Gastrocnemius medialis (tissue), 4 donors: Measurements from ENCODE around the gene AKAP13. TPM values are rescaled to one million over a fixed set of nuclear protein-coding genes. Genes with fewer than 3 reads are reported as not detected.
A peak's percentile ranks its signal among the peaks of the same experiment; 100 is the strongest.

Experiments used
- ATAC-seq, 2 donors: fragments of 150-250 bp; one replicate each; pipeline ENCODE4 v1.9.1; 2016
- DNase-seq, 2 donors: peaks; one replicate each; pipeline ENCODE4 v3.0.0-alpha.2; 2019
- H3K27ac ChIP-seq, 4 donors: fragments of 200-600 bp; sonication (generic); 1 replicate in 1 of 4; 2 replicates in 3 of 4; pipeline ENCODE4 v1.5.1; 2016 to 2018; ENCODE audit warnings: mild to moderate bottlenecking in 2 of 4, moderate library complexity in 1 of 4
- H3K27me3 ChIP-seq, 3 donors: fragments of 200-600 bp; sonication (generic) in 2 of 3; 1 replicate in 1 of 3; 2 replicates in 2 of 3; pipeline versions ENCODE4 v1.5.1 to v1.6.0; 2016 to 2019; ENCODE audit warnings: mild to moderate bottlenecking in 1 of 3, moderate library complexity in 1 of 3
- H3K36me3 ChIP-seq, 2 donors: fragments of 200-600 bp; sonication (generic) in 1 of 2; one replicate each; pipeline ENCODE4 v1.5.1; 2017 to 2018
- H3K4me1 ChIP-seq, 2 donors: fragments of 200-600 bp; sonication (generic) in 1 of 2; one replicate each; pipeline ENCODE4 v1.5.1; 2016 to 2017; ENCODE audit warnings: mild to moderate bottlenecking in 2 of 2
- H3K4me3 ChIP-seq, 4 donors: fragments of 200-600 bp; sonication (generic) in 3 of 4; 1 replicate in 1 of 4; 2 replicates in 3 of 4; pipeline ENCODE4 v1.5.1; 2016 to 2019; ENCODE audit warnings: mild to moderate bottlenecking in 2 of 4
- H3K9me3 ChIP-seq, 3 donors: fragments of 200-600 bp; sonication (generic) in 2 of 3; 1 replicate in 1 of 3; 2 replicates in 2 of 3; pipeline ENCODE4 v1.5.1; 2016 to 2019
- CTCF ChIP-seq, 5 experiments: fragments of 450-650 bp in 3 of 5; fragments of 200-600 bp in 2 of 5; sonication (generic) in 2 of 5; IDR thresholded peaks in 4 of 5; conservative IDR thresholded peaks in 1 of 5; 1 replicate in 4 of 5; 2 replicates in 1 of 5; pipeline ENCODE4 v1.5.1; 2016 to 2019; ENCODE audit warnings: antibody characterized with exemption in 5 of 5, mild to moderate bottlenecking in 3 of 5, moderate library complexity in 3 of 5
- POLR2A ChIP-seq, 2 donors: fragments of 450-650 bp; IDR thresholded peaks; one replicate each; pipeline ENCODE4 v1.6.1; 2017; ENCODE audit warnings: antibody characterized with exemption in 2 of 2, mild to moderate bottlenecking in 2 of 2, moderate library complexity in 2 of 2
- in situ Hi-C, 4 donors: fragments of 200-750 bp; cut with MboI; loops; one replicate each; pipeline versions ENCODE4 v1.15.0 to v1.8.0; 2017; ENCODE audit warnings: low sequenced_read_pairs in 4 of 4
- intact Hi-C: fragments of 100-400 bp; cut with DNase I; formaldehyde crosslinking; loops from one replicate; pipeline ENCODE4 v1.15.1; 2023; ENCODE audit warnings: low total_unique reads
- total RNA-seq, 4 donors: library from RNA; depleted of rRNA; stranded (reverse); fragments of >200 nt; gene quantifications; one replicate each; pipeline versions ENCODE4 v1.1.0 to v1.2.3, GENCODE V29; 2016

AKAP13 gene
- total RNA-seq, 4 donors from 2014 or later = 127 to 481 (median 172) TPM

DNA sequence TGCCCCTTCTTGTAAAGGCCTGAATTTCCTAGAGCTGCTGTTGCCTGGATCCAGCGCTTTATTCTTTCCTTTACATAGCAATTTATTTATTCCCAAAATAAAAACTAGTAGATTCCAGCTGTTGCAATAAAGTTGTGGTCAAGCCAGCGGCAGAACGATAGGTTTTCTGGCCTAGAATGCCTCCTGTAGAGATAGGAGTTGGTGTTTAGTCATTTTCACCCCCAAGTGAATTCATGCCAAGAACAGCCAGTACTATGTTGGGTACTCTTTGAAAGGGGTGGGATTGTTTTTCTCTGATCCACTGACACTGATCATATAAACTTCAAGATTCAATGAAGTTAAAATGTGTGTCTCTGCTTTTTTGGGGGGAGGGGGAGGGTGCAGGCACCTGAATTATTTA, 344.6 kb downstream of the AKAP13 start:
- Histone ChIP-seq H3K27ac (peak overlapping the region; percentile 59 to 82 (median 72)), H3K4me1 (peaks cover 17 to 19% of the 10 kb centered on the region in 2 donors), H3K4me3 (no peak overlapping the region), H3K36me3 (peaks cover 0 to 75% of the 10 kb centered on the region in 2 donors), H3K27me3 (no peaks in the 10 kb centered on the region), H3K9me3 (no peaks in the 10 kb centered on the region)
- no peak for TF ChIP-seq POLR2A (IDR thresholded peaks at IDR 0.05)
- no peak for TF ChIP-seq CTCF (IDR thresholded peaks at IDR 0.05 in 4 of 5, conservative IDR thresholded peaks at IDR 0.05 in 1 of 5)
- no peak for DNase-seq
- intact Hi-C loops (loop anchor here (10.0 kb wide), 1 partner anchor 390 kb away; no protein-coding TSS in a partner anchor), in situ Hi-C loops (loop anchor here in 1 of 4 donors (5.0 kb wide), 1 partner anchor 112 kb away; no protein-coding TSS in a partner anchor)
- ATAC-seq = peak; percentile 44 to 66

DNA sequence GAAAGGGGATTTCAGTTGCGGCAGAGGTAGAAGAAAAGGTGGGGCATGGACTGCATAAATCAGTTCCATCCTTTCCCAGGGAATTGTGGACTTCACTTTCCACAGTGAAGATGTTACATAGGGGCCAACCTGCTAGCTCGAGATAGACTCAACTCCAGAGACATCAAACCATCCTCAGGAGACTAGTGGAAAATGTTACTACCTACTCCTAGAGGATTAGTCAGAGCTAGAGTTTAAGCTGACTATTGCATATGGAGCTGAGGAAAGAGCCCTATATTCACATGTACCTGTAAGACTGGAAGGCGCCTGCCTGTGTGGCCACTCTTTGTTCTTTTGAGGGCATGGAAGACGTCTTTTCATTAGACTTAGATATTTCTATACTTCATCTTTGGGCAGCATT, 345.2 kb downstream of the AKAP13 start:
- Histone ChIP-seq H3K27ac (peak overlapping the region; percentile 59 to 82 (median 72)), H3K4me3 (no peak overlapping the region), H3K4me1 (peaks cover 17 to 19% of the 10 kb centered on the region in 2 donors), H3K27me3 (no peaks in the 10 kb centered on the region), H3K9me3 (no peaks in the 10 kb centered on the region), H3K36me3 (peaks cover 0 to 72% of the 10 kb centered on the region in 2 donors)
- in situ Hi-C loops = loop anchor here in 1 of 4 donors (5.0 kb wide), 1 partner anchor 112 kb away; no protein-coding TSS in a partner anchor
- no peak for ATAC-seq
- TF ChIP-seq POLR2A (IDR thresholded peaks at IDR 0.05) (no peak), CTCF (IDR thresholded peaks at IDR 0.05 in 4 of 5, conservative IDR thresholded peaks at IDR 0.05 in 1 of 5) (no peak)
- no peak for DNase-seq
- intact Hi-C loops = loop anchor here (10.0 kb wide), 1 partner anchor 391 kb away; no protein-coding TSS in a partner anchor

DNA sequence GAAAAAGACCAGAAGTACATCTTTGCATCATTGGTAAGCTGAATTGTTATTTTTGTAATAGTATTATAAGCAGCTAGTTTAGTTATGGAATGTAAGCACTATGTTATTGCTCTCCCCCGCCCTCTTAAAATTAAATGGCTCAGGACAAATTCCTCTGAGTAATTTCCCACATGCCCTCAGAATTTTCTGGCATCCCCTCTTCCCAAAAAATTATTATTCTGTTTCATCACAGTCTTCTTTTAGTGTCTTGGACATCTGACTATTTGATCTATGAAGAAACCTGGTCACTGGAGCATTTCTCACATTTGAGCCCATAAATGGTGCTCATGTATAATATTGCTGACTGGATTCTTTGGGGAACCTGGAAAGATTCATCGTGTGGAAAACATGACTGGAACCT, 346.1 kb downstream of the AKAP13 start:
- H3K4me1 ChIP-seq = peaks cover 17 to 19% of the 10 kb centered on the region in 2 donors
- TF ChIP-seq POLR2A (IDR thresholded peaks at IDR 0.05) = no peak
- TF ChIP-seq CTCF (IDR thresholded peaks at IDR 0.05 in 4 of 5, conservative IDR thresholded peaks at IDR 0.05 in 1 of 5) = no peak
- H3K9me3 ChIP-seq = no peaks in the 10 kb centered on the region
- intact Hi-C loops = loop anchor here (10.0 kb wide), 1 partner anchor 392 kb away; no protein-coding TSS in a partner anchor
- H3K27ac ChIP-seq = peak overlapping the region; percentile 59 to 82 (median 72)
- H3K27me3 ChIP-seq = no peaks in the 10 kb centered on the region
- no peak overlapping the region for H3K4me3 ChIP-seq
- ATAC-seq = peak; percentile 44 to 48
- DNase-seq = no peak
- peaks cover 0 to 72% of the 10 kb centered on the region in 2 donors for H3K36me3 ChIP-seq
- in situ Hi-C loops = loop anchor here in 1 of 4 donors (5.0 kb wide), 1 partner anchor 111 kb away; no protein-coding TSS in a partner anchor

GRCh38 chr15:85727068-85727467, 346.7 kb downstream of the AKAP13 start:
- TF ChIP-seq POLR2A (IDR thresholded peaks at IDR 0.05) (no peak), CTCF (IDR thresholded peaks at IDR 0.05 in 4 of 5, conservative IDR thresholded peaks at IDR 0.05 in 1 of 5) (no peak)
- H3K4me3 ChIP-seq = no peak overlapping the region
- in situ Hi-C loops (loop anchor here in 1 of 4 donors (5.0 kb wide), 1 partner anchor 110 kb away; no protein-coding TSS in a partner anchor), intact Hi-C loops (loop anchor here (10.0 kb wide), 1 partner anchor 392 kb away; no protein-coding TSS in a partner anchor)
- no peaks in the 10 kb centered on the region for H3K9me3 ChIP-seq
- H3K27me3 ChIP-seq = no peaks in the 10 kb centered on the region
- DNase-seq = peak in 1 of 2 donors; percentile 58
- ATAC-seq = peak; percentile 34 to 37
- peak overlapping the region; percentile 59 to 82 (median 72) for H3K27ac ChIP-seq
- H3K36me3 ChIP-seq = peaks cover 0 to 72% of the 10 kb centered on the region in 2 donors
- peaks cover 17 to 19% of the 10 kb centered on the region in 2 donors for H3K4me1 ChIP-seq
